SH-SY5Y (cell line): ENCODE measurements around the gene PVALEF.

ENCODE experiments used
- GATA2 ChIP-seq: IDR thresholded peaks from 2 replicates; pipeline ENCODE4 v1.6.1; 2011; ENCODE audit warnings: mild to moderate bottlenecking, low read depth, low read length
- GATA3 ChIP-seq: IDR thresholded peaks from 2 replicates; pipeline ENCODE4 v1.6.1; 2011; ENCODE audit warnings: low read depth, mild to moderate bottlenecking, low read length, moderate library complexity

DNA sequence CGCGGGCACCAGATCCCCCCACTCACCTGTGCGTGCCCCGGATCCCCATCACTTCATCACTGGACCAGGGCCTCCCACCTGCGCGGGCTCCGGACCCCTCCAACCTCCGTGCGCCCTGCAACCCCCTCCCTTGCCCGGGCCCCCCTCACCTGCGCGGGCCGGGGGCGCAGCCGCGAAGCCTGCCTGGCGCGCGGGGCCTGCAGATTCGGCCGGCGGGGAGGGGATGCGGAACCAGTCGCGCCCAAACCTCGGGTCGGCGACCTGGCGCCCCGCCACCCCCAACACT is 57.3 kb downstream of the PVALEF start:
- TF ChIP-seq GATA2 (no peak), GATA3 (no peak)
